Esophagus muscularis mucosa (tissue), 4 donors: Measurements from ENCODE around the gene RC3H2. TPM values are rescaled to one million over a fixed set of nuclear protein-coding genes. Genes with fewer than 3 reads are reported as not detected.
A peak's percentile ranks its signal among the peaks of the same experiment; 100 is the strongest.

Experiments
- DNase-seq: peaks from one replicate; pipeline ENCODE4 v3.0.0-alpha.2; 2017; ENCODE audit errors: extremely low spot score
- H3K27ac ChIP-seq, 4 donors: fragments of 200-600 bp; sonication (generic); replicated peaks in 1 of 4; 1 replicate in 3 of 4; 2 replicates in 1 of 4; pipeline ENCODE4 v1.5.1; 2016 to 2019; ENCODE audit warnings: mild to moderate bottlenecking in 1 of 4
- H3K27me3 ChIP-seq, 4 donors: fragments of 200-600 bp; sonication (generic); one replicate each; pipeline versions ENCODE4 v1.5.1 to v1.6.0; 2016 to 2019
- H3K36me3 ChIP-seq, 4 donors: fragments of 200-600 bp; sonication (generic); one replicate each; pipeline ENCODE4 v1.5.1; 2016 to 2019
- H3K4me1 ChIP-seq, 4 donors: fragments of 200-600 bp; sonication (generic); one replicate each; pipeline ENCODE4 v1.5.1; 2016 to 2019
- H3K4me3 ChIP-seq, 4 donors: fragments of 200-600 bp; sonication (generic); 1 replicate in 2 of 4; 2 replicates in 2 of 4; pipeline ENCODE4 v1.5.1; 2016 to 2019; ENCODE audit warnings: mild to moderate bottlenecking in 4 of 4, moderate library complexity in 1 of 4
- H3K9me3 ChIP-seq, 4 donors: fragments of 200-600 bp; sonication (generic); 1 replicate in 3 of 4; 2 replicates in 1 of 4; pipeline ENCODE4 v1.5.1; 2016 to 2019
- EP300 ChIP-seq: sonication (generic); formaldehyde crosslinking; IDR thresholded peaks from one replicate; pipeline ENCODE4 v1.6.1; 2017; ENCODE audit warnings: antibody characterized with exemption
- POLR2A ChIP-seq: fragments of 450-650 bp; IDR thresholded peaks from one replicate; pipeline ENCODE4 v1.6.1; 2017; ENCODE audit warnings: antibody characterized with exemption, moderate library complexity, mild to moderate bottlenecking, low read depth
- POLR2AphosphoS5 ChIP-seq, 2 donors: sonication (generic); formaldehyde crosslinking; IDR thresholded peaks; one replicate each; pipeline ENCODE4 v1.6.1; 2017; ENCODE audit warnings: antibody characterized with exemption in 2 of 2
- WGBS: methylation state at CpG from one replicate; pipeline ENCODE4 v1.1.5; 2018; 5-methylcytosine and 5-hydroxymethylcytosine counted together
- intact Hi-C: fragments of 100-400 bp; cut with DNase I; formaldehyde crosslinking; loops from one replicate; pipeline ENCODE4 v1.15.1; 2023
- total RNA-seq, 4 donors: library from RNA; depleted of rRNA; stranded (reverse); fragments of >200 nt; gene quantifications; one replicate each; pipeline versions ENCODE4 v1.1.0 to v1.2.1, GENCODE V29; 2016
- TF ChIP-seq, protein P1 (sequence below), 3 experiments: fragments of 200-600 bp in 2 of 3; fragments of 450-650 bp in 1 of 3; sonication (generic) in 2 of 3; IDR thresholded peaks; one replicate each; pipeline ENCODE4 v1.5.1; 2017 to 2019; ENCODE audit warnings: antibody characterized with exemption in 3 of 3, mild to moderate bottlenecking in 2 of 3, moderate library complexity in 1 of 3

RC3H2 gene
- total RNA-seq, 4 donors from 2014 or later = 40.1 to 58.1 (median 57.8) TPM

GRCh38 chr9:122936883-122937282, 31.7 kb upstream of the RC3H2 start:
- Histone ChIP-seq H3K27me3 (no peaks in the 10 kb centered on the region), H3K9me3 (no peaks in the 10 kb centered on the region), H3K27ac (no peak overlapping the region), H3K4me1 (peaks cover 23 to 40% (median 30%) of the 10 kb centered on the region in 4 donors), H3K4me3 (no peak overlapping the region), H3K36me3 (peaks cover 0 to 28% (median 17%) of the 10 kb centered on the region in 4 donors)
- no peak for DNase-seq
- 83% methylated on average over 1 of the region's 1 CpG for WGBS
- no peak for TF ChIP-seq POLR2AphosphoS5 (IDR thresholded peaks at IDR 0.05)
- TF ChIP-seq, protein P1, sequence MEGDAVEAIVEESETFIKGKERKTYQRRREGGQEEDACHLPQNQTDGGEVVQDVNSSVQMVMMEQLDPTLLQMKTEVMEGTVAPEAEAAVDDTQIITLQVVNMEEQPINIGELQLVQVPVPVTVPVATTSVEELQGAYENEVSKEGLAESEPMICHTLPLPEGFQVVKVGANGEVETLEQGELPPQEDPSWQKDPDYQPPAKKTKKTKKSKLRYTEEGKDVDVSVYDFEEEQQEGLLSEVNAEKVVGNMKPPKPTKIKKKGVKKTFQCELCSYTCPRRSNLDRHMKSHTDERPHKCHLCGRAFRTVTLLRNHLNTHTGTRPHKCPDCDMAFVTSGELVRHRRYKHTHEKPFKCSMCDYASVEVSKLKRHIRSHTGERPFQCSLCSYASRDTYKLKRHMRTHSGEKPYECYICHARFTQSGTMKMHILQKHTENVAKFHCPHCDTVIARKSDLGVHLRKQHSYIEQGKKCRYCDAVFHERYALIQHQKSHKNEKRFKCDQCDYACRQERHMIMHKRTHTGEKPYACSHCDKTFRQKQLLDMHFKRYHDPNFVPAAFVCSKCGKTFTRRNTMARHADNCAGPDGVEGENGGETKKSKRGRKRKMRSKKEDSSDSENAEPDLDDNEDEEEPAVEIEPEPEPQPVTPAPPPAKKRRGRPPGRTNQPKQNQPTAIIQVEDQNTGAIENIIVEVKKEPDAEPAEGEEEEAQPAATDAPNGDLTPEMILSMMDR (IDR thresholded peaks at IDR 0.05) = no peak
- no peak for TF ChIP-seq POLR2A
- no peak for TF ChIP-seq EP300
- intact Hi-C loops = no loop called here

DNA sequence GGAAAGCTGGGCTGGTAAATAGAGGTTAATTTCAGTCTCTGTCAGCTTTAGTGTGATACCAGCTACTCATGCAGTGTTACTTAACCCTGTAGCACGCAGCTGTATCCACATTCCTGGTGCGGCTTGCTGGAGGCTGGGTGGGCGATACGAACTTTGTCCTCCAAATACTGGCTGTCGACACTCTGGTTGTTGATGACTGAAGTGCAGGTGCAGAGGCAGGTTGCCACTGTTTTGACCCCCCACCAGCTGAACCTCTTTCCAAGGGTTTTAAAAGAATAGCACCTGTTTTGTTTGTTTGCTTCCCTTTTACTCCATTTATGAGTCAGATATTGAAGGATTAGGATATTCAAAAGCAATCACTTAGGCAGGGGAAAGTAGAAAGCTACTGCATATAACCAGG, 31.3 kb upstream of the RC3H2 start:
- TF ChIP-seq POLR2A = no peak
- TF ChIP-seq, protein P1 (IDR thresholded peaks at IDR 0.05) = no peak
- WGBS = 84% methylated on average over 5 of the region's 5 CpGs
- intact Hi-C loops = no loop called here
- H3K36me3 ChIP-seq = peaks cover 0 to 28% (median 17%) of the 10 kb centered on the region in 4 donors
- H3K27ac ChIP-seq = no peak overlapping the region
- H3K4me1 ChIP-seq = peaks cover 23 to 37% (median 27%) of the 10 kb centered on the region in 4 donors
- H3K9me3 ChIP-seq = no peaks in the 10 kb centered on the region
- DNase-seq = no peak
- H3K27me3 ChIP-seq = no peaks in the 10 kb centered on the region
- H3K4me3 ChIP-seq = no peak overlapping the region

- 0% methylated on average over 14 of the region's 51 CpGs for WGBS
- Histone ChIP-seq H3K9me3 (no peaks in the 10 kb centered on the region), H3K4me1 (peaks cover 28 to 53% (median 38%) of the 10 kb centered on the region in 4 donors), H3K36me3 (peaks cover 0 to 17% (median 2%) of the 10 kb centered on the region in 4 donors), H3K4me3 (peak within 1 kb of the TSS; percentile 78 to 89 (median 88)), H3K27me3 (no peaks in the 10 kb centered on the region), H3K27ac (peak within 1 kb of the TSS; percentile 83 to 87 (median 86))
- TF ChIP-seq POLR2AphosphoS5 (IDR thresholded peaks at IDR 0.05) (peak; percentile 82 to 91), POLR2A (no peak), EP300 (no peak)
- TF ChIP-seq, protein P1 (IDR thresholded peaks at IDR 0.05) = no peak
- peak; percentile 98 for DNase-seq
- intact Hi-C loops = no loop called here
Measured at GRCh38 chr9:122931226-122932121, 26.3 kb upstream of the RC3H2 start, which contains the start of gene ZBTB26. Gene ZBTB26 (minus strand): TSS chr9:122931512. CDS start chr9:122919934, 11,578 bp downstream.

- H3K36me3 ChIP-seq = peaks cover 0 to 14% (median 0%) of the 10 kb centered on the region in 4 donors
- intact Hi-C loops = no loop called here
- no peak for DNase-seq
- 27% methylated on average over 10 of the region's 10 CpGs for WGBS
- peak overlapping the region; percentile 83 to 87 (median 86) for H3K27ac ChIP-seq
- H3K4me3 ChIP-seq = peak overlapping the region; percentile 78 to 89 (median 88)
- TF ChIP-seq POLR2AphosphoS5 (IDR thresholded peaks at IDR 0.05) (no peak), EP300 (no peak), POLR2A (no peak)
- TF ChIP-seq, protein P1 (IDR thresholded peaks at IDR 0.05) = no peak
- H3K27me3 ChIP-seq = no peaks in the 10 kb centered on the region
- peaks cover 28 to 53% (median 38%) of the 10 kb centered on the region in 4 donors for H3K4me1 ChIP-seq
- no peaks in the 10 kb centered on the region for H3K9me3 ChIP-seq
Measured at GRCh38 chr9:122930541-122931225, 25.5 kb upstream of the RC3H2 start.
